Fibroblast of the conjunctiva (primary cell): ENCODE measurements around the gene ASCL2.

Experiments used
- DNase-seq: peaks from one replicate; pipeline ENCODE4 v3.0.0-alpha.2; 2010; ENCODE audit warnings: low read depth

Gene ASCL2

GRCh38 chr11:2308713-2309112, 38.3 kb upstream of the ASCL2 start:
- DNase-seq = no peak

DNA sequence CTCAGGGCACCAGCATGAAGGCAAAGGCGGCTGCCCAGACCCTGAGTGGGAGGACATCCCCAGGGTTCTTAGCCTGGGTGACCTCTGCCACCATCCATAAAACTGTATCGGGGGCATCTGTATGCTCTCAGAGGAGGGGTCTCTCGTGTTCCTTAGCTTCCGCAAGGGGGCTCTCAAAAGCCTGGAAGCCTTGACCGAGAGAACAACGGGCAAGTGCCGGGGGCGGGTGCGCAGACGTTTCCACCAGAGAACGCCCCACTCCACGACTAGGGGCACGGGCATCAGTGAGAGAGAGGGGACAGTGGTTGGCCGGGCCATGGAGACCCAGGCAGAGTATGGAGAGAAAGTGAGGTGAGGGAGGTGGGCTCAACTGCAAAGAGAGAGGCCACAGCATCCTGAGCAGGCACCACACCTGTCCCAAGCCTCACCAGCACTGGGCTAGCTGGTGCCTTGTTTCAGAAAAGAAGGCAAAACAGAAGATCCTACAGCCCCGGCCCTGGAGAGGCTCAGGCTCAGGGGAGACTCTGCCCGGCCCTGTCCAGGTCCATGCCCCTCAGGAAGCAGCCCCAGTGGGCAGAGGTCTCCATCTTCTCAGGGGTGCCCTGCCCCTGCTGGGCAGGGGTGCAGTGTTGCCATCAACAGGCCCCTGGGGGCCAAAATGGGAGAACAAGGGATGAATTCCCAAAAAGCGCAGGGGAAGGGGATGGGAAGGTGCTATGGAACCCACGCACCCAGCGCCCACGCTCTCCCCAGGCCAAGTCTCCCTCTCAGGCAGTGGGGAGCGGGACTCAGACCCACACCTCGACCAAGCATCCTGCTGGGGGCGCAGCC, 37.3 kb upstream of the ASCL2 start:
- DNase-seq = no peak

GRCh38 chr11:2306877-2307500, 36.6 kb upstream of the ASCL2 start:
- no peak for DNase-seq

DNA sequence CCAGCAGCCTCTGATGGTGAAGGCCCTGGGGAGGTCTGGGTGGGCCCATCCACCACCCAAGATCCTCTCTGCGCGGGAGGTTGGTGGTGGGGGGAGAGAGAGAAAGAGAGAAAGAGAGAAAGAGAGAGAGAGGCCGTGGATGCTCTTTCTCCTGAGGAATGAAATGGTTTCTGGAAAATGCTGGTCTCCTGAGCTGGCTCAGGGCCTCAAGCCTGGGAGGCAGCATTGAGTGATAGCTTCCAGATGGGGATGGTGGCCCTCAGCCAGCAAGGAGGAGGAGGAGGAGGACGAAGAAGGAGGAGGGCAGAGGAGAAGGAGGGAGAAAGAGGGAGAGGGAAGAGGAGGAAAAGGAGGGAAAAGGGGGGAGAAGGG, 36.0 kb upstream of the ASCL2 start:
- DNase-seq = peak; percentile 86

- DNase-seq = peak; percentile 49
Measured at GRCh38 chr11:2305788-2306451, 35.5 kb upstream of the ASCL2 start.

DNA sequence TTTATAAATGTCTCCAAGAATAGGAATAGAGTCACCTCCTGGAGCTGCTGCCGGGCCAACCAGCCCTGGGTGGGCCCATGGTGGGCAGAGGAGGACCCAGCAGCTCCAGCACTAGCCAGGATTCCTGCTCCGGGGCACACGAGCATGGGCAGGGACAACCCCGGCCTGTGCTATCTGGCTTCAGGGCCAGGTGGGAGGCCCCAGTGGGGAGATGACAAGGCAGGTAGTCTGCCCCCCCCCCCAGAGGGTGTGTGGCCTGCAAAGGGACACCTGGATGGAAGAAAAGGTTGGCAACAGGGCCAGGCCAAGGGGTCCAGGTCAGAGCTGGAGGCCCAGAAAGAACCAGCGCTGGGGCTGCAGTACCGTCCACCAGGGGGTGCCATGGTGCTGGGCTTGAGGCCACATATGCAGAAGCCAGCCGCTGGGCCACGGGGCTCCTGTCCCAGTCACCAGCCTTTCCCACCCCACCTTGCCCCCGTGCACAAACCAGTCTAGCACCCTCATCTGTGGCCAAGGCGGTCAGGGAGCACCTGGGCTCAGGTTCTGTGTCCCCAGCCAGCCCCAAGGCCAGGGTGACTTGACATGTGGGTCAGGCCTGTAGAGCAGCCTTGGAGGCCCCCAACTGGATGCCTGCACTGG, 34.9 kb upstream of the ASCL2 start:
- peak; percentile 47 for DNase-seq

DNA sequence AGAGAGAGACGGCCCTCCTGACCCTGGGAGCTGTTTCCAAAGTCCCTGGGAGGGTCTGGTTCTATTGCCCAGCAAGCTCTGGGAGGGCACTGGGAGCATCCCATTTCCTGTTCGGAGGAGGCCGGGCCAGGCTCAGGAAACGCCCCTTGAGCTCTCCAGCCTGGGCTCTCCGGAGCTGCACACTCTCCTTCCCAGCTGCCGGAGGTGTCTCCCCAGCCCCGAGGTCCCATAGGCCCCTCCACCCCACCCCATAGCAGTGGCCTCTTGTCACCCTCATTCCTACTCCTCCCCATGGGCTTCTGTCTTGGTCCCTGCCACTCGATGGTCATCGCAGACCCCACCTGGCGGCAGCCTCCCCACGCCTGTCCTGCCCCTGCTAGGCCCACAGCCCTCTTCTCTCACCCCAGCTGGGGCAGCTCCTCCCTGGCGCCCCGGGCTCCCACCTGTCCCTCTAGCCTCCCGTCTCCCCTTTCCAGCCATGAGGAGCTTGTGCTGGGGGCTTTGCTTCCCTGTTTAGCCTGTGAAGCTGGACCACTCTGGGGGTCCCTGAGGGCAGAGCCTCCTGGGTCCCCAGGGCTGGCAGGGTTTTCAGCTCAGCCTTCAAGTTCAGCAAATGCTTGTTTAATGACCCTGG, 34.2 kb upstream of the ASCL2 start:
- DNase-seq = no peak

DNA sequence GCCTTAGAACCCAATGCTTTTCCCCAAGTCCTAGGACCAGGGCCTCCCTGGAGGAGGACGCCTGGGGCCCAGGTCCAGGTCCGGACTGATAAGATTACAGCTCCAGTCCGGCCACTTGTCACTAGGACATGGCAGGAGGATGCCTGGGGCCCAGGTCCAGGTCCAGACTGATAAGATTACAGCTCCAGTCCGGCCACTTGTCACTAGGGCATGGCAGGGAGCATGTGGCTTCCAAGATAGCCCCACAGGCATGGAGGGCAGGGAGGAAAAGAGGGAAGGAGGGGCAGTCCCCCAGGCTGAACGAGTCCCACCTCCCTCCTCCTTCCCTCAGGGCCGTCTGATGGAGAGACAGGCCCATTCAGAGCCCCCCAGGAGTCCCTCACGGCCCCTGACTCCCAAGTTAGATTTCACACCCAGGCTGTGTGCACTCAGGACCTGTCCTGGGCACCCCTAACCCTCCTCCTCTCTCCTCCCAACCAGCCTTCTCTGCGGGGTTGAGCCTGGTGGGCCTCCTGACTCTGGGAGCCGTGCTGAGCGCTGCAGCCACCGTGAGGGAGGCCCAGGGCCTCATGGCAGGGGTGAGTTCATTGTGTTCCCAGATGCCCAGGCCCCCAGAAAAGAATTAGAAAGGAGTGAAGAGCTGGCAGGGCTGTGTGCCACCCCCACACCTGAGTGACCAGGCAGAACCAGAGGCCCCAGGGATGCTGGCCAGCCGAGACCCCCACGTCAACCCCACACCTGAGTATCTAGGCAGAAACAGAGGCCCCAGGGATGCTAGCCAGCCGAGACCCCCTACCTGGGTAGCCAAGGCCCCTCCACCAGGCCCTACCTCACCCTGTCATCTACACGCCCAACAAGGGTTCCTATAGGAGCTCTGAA, 33.5 kb upstream of the ASCL2 start:
- DNase-seq = no peak

DNA sequence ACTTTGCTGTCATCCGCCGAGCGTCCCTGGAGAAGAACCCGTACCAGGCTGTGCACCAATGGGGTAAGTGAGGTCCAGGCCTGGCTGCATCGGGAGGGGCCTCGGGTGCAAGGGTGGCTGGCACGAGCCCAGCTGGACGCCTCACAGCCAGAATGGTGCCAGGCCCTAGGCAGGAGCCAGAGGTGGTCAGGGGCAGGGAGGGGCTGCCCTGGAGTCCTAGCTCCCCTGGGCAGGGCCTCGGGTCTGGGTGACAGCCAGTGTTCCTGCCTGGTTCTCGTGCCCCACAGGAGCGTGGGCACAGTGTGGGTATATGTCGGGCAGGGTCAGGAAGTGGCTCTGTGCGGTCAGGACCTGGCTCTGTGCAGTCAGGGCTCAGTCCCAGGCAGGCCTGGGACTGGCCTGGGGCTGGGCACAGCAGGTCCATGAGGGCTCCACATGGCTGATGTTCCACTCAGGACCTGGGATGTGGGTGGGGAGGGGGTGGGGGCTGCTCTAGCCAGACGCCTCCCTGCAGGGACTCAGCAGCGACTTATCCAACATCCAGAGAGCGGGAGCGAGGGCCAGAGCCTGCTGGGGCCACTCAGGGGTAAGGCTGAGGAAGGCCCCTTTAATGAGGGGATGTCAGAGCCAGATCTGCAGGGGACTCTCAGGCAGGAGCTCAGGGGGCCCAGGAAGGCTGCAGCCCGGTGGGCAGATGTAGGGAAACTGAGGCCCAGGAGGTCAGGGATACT, 32.7 kb upstream of the ASCL2 start:
- DNase-seq = no peak

DNA sequence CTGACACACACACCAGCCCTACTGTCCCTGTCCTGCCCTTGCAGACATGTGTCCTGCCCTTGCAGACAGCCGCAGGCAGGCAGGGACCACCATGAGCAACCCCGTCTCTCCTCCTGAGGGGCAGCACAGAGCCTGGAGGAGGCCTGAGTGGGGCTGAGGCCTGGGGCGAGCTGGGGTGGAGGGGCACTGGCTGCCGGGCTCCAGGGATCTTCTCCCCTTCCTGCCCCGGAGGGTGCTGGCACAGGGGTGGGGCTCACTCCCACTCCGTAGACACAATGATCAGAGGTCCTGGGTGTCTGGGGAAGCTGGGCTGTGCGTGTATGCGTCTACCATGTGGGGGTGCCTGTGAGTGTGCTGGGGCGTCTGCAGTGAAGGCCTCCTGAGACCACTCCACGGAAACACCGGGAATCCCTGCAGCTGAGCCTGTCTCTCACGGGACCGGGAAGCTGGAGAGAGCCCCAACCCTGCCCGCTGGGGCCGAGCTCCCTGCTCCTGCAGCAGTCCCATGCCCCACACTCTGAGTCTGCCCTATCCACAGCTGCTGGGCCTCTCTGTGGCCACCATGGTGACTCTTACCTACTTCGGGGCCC, 32.0 kb upstream of the ASCL2 start:
- DNase-seq = no peak

DNA sequence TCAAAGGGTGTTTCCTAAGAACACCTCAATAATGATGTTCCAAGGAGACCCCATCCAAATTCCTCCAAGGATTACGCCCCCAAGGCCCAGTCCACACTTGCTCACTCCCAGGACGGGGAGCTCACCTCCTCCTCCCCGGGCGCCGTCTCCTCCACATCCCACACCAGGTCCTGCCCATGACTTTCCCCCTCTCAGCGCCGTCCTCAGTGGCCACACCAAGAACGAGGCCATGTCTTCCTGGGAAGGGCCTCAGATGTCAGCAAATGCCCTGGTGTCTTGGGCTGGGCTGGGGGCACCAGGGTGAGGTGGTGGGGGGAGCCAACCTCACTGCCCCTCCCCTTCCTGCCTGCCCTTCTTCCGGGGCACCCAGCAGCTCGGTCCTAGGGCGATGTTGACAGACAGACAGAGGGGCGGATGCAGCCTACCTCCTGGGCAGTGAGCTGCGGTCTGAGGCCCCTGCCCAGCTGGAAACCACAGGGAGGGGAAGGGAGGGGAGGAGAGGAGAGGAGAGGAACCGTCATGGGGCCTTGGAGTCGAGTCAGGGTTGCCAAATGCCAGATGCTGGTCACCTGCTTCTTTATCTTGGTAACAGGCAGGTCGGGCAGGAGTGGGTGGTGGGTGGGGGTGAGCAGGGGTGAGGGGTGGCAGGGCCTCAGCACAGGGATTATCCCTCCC, 31.4 kb upstream of the ASCL2 start, which contains the start of the genes C11orf21 and TSPAN32:
Gene C11orf21, minus strand, starts transcription at position 288 of the 675 bp plus-strand sequence. Its CDS starts 110 bp downstream, at position 178.
Gene TSPAN32, plus strand, starts transcription at position 383 of the 675 bp plus-strand sequence. Its CDS starts 137 bp downstream, at position 520.
- no peak for DNase-seq

DNA sequence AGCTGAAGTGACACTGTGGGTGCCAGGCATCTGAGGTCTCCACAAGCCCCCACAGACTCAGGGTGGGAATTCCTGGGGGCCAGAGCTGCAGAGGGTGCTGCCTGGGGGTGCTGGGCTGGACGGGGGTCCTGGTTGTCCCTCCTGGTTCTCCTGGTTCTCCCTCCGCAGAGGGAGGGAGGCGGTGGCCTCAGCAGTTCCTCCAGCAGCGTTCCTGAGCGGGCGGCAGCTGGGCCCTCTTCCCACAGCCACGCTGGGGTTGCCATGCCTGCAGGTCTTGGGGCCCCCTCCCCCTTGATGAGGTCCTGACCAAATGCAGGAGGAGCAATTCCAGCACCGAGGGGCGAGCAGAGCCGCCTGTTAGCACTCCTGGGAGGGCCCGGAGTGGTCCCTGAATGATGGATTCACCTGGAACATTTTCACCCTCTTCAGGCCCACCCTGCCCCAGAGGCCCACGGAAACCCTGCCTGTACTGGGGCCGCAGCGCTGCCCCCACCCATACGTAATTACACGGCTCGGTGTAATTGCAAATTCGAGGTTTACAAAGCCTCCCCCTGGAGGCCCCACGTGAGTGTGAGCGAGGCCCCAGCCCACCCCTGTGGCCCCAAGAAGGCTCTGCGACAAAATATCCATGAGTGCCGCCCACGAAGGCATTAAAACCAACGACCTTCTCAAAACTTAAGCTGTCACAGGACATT, 30.7 kb upstream of the ASCL2 start:
- no peak for DNase-seq

DNA sequence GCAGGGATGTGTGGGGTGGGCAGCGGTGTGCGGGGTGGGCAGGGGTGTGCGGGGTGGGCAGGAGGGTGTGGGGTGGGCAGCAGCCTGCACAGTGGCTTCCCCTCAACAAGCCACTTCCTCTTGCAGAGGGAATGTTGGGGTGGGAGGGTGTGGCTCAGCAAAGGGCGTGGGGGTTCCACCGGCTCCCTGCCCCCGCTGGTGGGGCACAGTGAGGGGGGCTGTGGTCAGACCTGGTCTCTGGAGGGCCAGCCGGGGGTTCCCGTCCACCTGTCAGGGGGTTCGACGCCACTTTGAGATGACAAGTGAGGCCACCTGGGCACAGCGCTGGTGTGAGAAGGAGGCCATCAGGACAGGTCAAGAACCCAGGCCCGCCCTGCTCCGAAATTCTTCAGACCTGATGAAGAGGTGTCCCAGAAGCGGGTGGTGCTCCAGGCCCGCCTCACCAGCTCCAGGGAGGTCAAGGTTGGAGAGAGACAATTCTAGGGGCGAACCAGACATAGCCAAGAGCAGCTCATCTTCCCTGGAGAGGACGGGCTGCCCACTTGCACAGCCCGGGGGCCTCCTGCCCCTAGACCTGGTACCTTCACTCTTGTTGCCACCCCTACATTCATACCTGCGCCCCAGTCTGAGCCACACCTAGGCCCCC, 30.0 kb upstream of the ASCL2 start:
- DNase-seq = no peak

GRCh38 chr11:2299773-2300172, 29.4 kb upstream of the ASCL2 start:
- no peak for DNase-seq

GRCh38 chr11:2298795-2299761, 28.7 kb upstream of the ASCL2 start:
- DNase-seq = no peak

- DNase-seq = no peak
Measured at GRCh38 chr11:2298131-2298794, 27.9 kb upstream of the ASCL2 start.
